Left ventricle myocardium inferior (tissue), 1 donor: Measurements from ENCODE around the gene SLC15A4. TPM values are rescaled to one million over a fixed set of nuclear protein-coding genes. Genes with fewer than 3 reads are reported as not detected.
"Not testable (repeated sequence)": the region's sequence is repeated elsewhere in the genome, so short reads cannot be mapped to it uniquely, and the experiment has no call there.

ENCODE experiments used
- DNase-seq: peaks from one replicate; pipeline ENCODE4 v3.0.0-alpha.2; 2020
- H3K27ac ChIP-seq: fragments of 200-600 bp; replicated peaks from 2 replicates; pipeline ENCODE4 v1.8.0; 2021
- H3K27me3 ChIP-seq: fragments of 200-600 bp; 2 replicates; pipeline ENCODE4 v1.8.0; 2021; ENCODE audit warnings: low read depth
- H3K36me3 ChIP-seq: fragments of 200-600 bp; 2 replicates; pipeline ENCODE4 v1.8.0; 2021
- H3K4me1 ChIP-seq: fragments of 200-600 bp; 2 replicates; pipeline ENCODE4 v1.8.0; 2021
- H3K4me3 ChIP-seq: fragments of 200-600 bp; 2 replicates; pipeline ENCODE4 v1.8.0; 2021; ENCODE audit warnings: mild to moderate bottlenecking, moderate library complexity
- H3K9me3 ChIP-seq: fragments of 200-600 bp; replicated peaks from 2 replicates; pipeline ENCODE4 v1.8.0; 2021
- CTCF ChIP-seq: fragments of 200-600 bp; IDR thresholded peaks from 2 replicates; pipeline ENCODE4 v1.8.0; 2021; ENCODE audit warnings: antibody characterized with exemption, mild to moderate bottlenecking, borderline replicate concordance
- intact Hi-C: fragments of 100-400 bp; cut with micrococcal nuclease; formaldehyde crosslinking; loops from one replicate; pipeline ENCODE4 v1.11.0; 2022
- total RNA-seq: library from RNA; stranded (reverse); fragmentation: NEBNext Ultra II Directional; extraction: Animal tissue kit (Norgen Biotek cat#: 25700); gene quantifications from one replicate; pipeline ENCODE4 v1.2.1, GENCODE V29; 2021
- donor health status: DM: no; HTN: yes; CAD: no; lungs with severe emphysema.

Gene SLC15A4
- total RNA-seq, 1 donor from 2014 or later, result 15.4 TPM

GRCh38 chr12:128850400-128850799, 26.6 kb upstream of the SLC15A4 start:
- no peak for TF ChIP-seq CTCF
- no peaks in the 10 kb centered on the region for H3K9me3 ChIP-seq
- intact Hi-C loops, result no loop called here
- no peaks in the 10 kb centered on the region for H3K36me3 ChIP-seq
- no peak for DNase-seq
- peaks cover 55% of the 10 kb centered on the region for H3K27me3 ChIP-seq
- H3K4me1 ChIP-seq, result peaks cover 4% of the 10 kb centered on the region
- H3K27ac ChIP-seq, result no peak overlapping the region
- no peak overlapping the region for H3K4me3 ChIP-seq

- H3K4me1 ChIP-seq, H3K27ac ChIP-seq, H3K36me3 ChIP-seq, H3K4me3 ChIP-seq, intact Hi-C loops, DNase-seq, H3K9me3 ChIP-seq: not testable (repeated sequence)
- H3K27me3 ChIP-seq, result peaks cover 51% of the 10 kb centered on the region
Observed at GRCh38 chr12:128849806-128850205, 26.0 kb upstream of the SLC15A4 start.

GRCh38 chr12:128848371-128848770, 24.6 kb upstream of the SLC15A4 start:
- H3K4me3 ChIP-seq, result no peak overlapping the region
- no peaks in the 10 kb centered on the region for H3K36me3 ChIP-seq
- intact Hi-C loops, result no loop called here
- H3K27me3 ChIP-seq, result peaks cover 37% of the 10 kb centered on the region
- DNase-seq, result no peak
- H3K27ac ChIP-seq, result no peak overlapping the region
- no peaks in the 10 kb centered on the region for H3K4me1 ChIP-seq
- no peaks in the 10 kb centered on the region for H3K9me3 ChIP-seq
- no peak for TF ChIP-seq CTCF

DNA sequence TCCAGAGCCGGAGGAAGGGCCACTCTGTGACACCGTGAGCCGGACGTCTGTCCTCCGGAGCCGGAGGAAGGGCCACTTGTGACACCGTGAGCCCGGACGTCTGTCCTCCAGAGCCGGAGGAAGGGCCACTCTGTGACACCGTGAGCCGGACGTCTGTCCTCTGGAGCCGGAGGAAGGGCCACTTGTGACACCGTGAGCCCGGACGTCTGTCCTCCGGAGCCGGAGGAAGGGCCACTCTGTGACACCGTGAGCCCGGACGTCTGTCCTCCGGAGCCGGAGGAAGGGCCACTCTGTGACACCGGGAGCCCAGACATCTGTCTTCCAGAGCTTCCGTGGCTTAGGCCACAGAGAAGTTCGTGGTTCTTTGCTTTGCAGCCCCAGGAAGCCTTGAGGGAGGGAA, 22.9 kb upstream of the SLC15A4 start:
- H3K4me1 ChIP-seq, H3K4me3 ChIP-seq, intact Hi-C loops, DNase-seq, H3K36me3 ChIP-seq, H3K9me3 ChIP-seq, H3K27ac ChIP-seq: not testable (repeated sequence)
- H3K27me3 ChIP-seq, result peaks cover 30% of the 10 kb centered on the region

- DNase-seq, result no peak
- H3K4me3 ChIP-seq, result no peak overlapping the region
- intact Hi-C loops, result no loop called here
- no peaks in the 10 kb centered on the region for H3K9me3 ChIP-seq
- TF ChIP-seq CTCF, result peak; percentile 38
- no peaks in the 10 kb centered on the region for H3K36me3 ChIP-seq
- H3K27me3 ChIP-seq, result peaks cover 22% of the 10 kb centered on the region
- H3K27ac ChIP-seq, result no peak overlapping the region
- H3K4me1 ChIP-seq, result no peaks in the 10 kb centered on the region
Observed at GRCh38 chr12:128844031-128844635, 20.4 kb upstream of the SLC15A4 start.

- intact Hi-C loops, result no loop called here
- no peak for TF ChIP-seq CTCF
- Histone ChIP-seq H3K4me1 (no peaks in the 10 kb centered on the region), H3K9me3 (no peaks in the 10 kb centered on the region), H3K27ac (no peak overlapping the region), H3K4me3 (no peak overlapping the region), H3K36me3 (no peaks in the 10 kb centered on the region), H3K27me3 (peaks cover 23% of the 10 kb centered on the region)
- no peak for DNase-seq
Observed at GRCh38 chr12:128843538-128843937, 19.8 kb upstream of the SLC15A4 start.

GRCh38 chr12:128842579-128842978, 18.8 kb upstream of the SLC15A4 start:
- DNase-seq, result no peak
- H3K4me1 ChIP-seq, result no peaks in the 10 kb centered on the region
- intact Hi-C loops, result no loop called here
- peaks cover 23% of the 10 kb centered on the region for H3K27me3 ChIP-seq
- H3K27ac ChIP-seq, result no peak overlapping the region
- H3K36me3 ChIP-seq, result no peaks in the 10 kb centered on the region
- no peaks in the 10 kb centered on the region for H3K9me3 ChIP-seq
- no peak for TF ChIP-seq CTCF
- H3K4me3 ChIP-seq, result no peak overlapping the region
